GM18861 (cell line): ENCODE data around the gene VPREB3.
A peak's percentile ranks its signal among the peaks of the same experiment; 100 is the strongest.
"Not testable (repeated sequence)": the region's sequence is repeated elsewhere in the genome, so short reads cannot be mapped to it uniquely, and the experiment has no call there.

Experiments used
- ATAC-seq: cut with Tn5 transposase; IDR thresholded peaks from one replicate; pipeline ENCODE4 v1.9.1; 2021; ENCODE audit not compliant: unreplicated experiment

VPREB3 gene

GRCh38 chr22:23744485-23744884 lies 9.7 kb downstream of the VPREB3 start:
- ATAC-seq: no peak

- no peak for ATAC-seq
Measured at GRCh38 chr22:23744001-23744400, 10.2 kb downstream of the VPREB3 start.

GRCh38 chr22:23743303-23743705 lies 10.9 kb downstream of the VPREB3 start:
- no peak for ATAC-seq

GRCh38 chr22:23742505-23743264 lies 11.5 kb downstream of the VPREB3 start:
- ATAC-seq: no peak

GRCh38 chr22:23737696-23738095 lies 16.5 kb downstream of the VPREB3 start:
- ATAC-seq: no peak

GRCh38 chr22:23728108-23728507 lies 26.1 kb downstream of the VPREB3 start:
- ATAC-seq: not testable (repeated sequence)

- ATAC-seq: no peak
Measured at GRCh38 chr22:23722724-23723123, 31.5 kb downstream of the VPREB3 start.

GRCh38 chr22:23722160-23722559 lies 32.1 kb downstream of the VPREB3 start:
- no peak for ATAC-seq

- no peak for ATAC-seq
Measured at GRCh38 chr22:23720855-23721254, 33.4 kb downstream of the VPREB3 start.

GRCh38 chr22:23718371-23719165 lies 35.7 kb downstream of the VPREB3 start:
- ATAC-seq: no peak

- peak; percentile 69 for ATAC-seq
Measured at GRCh38 chr22:23716811-23717801, 37.1 kb downstream of the VPREB3 start.

GRCh38 chr22:23715806-23716375 lies 38.3 kb downstream of the VPREB3 start:
- no peak for ATAC-seq

GRCh38 chr22:23714596-23715578 lies 39.3 kb downstream of the VPREB3 start:
- ATAC-seq: no peak

- no peak for ATAC-seq
Measured at GRCh38 chr22:23713696-23714595, 40.3 kb downstream of the VPREB3 start.

GRCh38 chr22:23712256-23712655 lies 42.0 kb downstream of the VPREB3 start:
- no peak for ATAC-seq

GRCh38 chr22:23709107-23709506 lies 45.1 kb downstream of the VPREB3 start:
- ATAC-seq: no peak

- ATAC-seq: no peak
Measured at GRCh38 chr22:23708270-23708669, 46.0 kb downstream of the VPREB3 start.

GRCh38 chr22:23705358-23705757 lies 48.9 kb downstream of the VPREB3 start:
- no peak for ATAC-seq

- ATAC-seq: no peak
Measured at GRCh38 chr22:23704829-23705228, 49.4 kb downstream of the VPREB3 start.
